ENCODE data around the gene TRRAP.

The TRRAP gene

DNA sequence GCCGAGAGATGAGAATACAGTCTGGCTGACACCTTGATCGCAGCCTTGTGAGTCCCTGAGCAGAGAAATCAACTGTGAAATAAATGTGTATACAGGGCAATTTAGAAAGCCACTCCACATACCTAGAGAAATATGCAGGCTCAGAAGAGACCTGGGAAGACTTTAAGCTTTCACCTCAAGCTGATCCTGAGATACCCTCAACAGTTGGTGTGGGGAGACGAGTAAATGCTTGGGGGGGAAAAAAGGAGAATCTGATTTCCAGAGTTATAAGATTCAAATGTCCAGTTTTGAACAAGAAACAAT is 142.0 kb downstream of the TRRAP start:
- peaks cover 23% of the 10 kb centered on the region for H3K36me3 ChIP-seq (ENCODE audit: low read depth)
- TF ChIP-seq, protein P1, sequence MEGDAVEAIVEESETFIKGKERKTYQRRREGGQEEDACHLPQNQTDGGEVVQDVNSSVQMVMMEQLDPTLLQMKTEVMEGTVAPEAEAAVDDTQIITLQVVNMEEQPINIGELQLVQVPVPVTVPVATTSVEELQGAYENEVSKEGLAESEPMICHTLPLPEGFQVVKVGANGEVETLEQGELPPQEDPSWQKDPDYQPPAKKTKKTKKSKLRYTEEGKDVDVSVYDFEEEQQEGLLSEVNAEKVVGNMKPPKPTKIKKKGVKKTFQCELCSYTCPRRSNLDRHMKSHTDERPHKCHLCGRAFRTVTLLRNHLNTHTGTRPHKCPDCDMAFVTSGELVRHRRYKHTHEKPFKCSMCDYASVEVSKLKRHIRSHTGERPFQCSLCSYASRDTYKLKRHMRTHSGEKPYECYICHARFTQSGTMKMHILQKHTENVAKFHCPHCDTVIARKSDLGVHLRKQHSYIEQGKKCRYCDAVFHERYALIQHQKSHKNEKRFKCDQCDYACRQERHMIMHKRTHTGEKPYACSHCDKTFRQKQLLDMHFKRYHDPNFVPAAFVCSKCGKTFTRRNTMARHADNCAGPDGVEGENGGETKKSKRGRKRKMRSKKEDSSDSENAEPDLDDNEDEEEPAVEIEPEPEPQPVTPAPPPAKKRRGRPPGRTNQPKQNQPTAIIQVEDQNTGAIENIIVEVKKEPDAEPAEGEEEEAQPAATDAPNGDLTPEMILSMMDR (IDR thresholded peaks at IDR 0.05; ENCODE audit: poor library complexity, severe bottlenecking): no peak
- no peak overlapping the region for H3K27ac ChIP-seq (ENCODE audit: poor library complexity, severe bottlenecking)
- no peak for ATAC-seq (ENCODE audit: low read depth)
- H3K27me3 ChIP-seq (ENCODE audit: insufficient read depth, poor library complexity, severe bottlenecking): no peaks in the 10 kb centered on the region
- no peak overlapping the region for H3K4me3 ChIP-seq (ENCODE audit: severe bottlenecking)
- DNase-seq (ENCODE audit: low spot score): no peak
- H3K4me1 ChIP-seq (ENCODE audit: insufficient read depth, poor library complexity, severe bottlenecking): no peaks in the 10 kb centered on the region
- no peaks in the 10 kb centered on the region for H3K9me3 ChIP-seq (ENCODE audit: severe bottlenecking)

DNA sequence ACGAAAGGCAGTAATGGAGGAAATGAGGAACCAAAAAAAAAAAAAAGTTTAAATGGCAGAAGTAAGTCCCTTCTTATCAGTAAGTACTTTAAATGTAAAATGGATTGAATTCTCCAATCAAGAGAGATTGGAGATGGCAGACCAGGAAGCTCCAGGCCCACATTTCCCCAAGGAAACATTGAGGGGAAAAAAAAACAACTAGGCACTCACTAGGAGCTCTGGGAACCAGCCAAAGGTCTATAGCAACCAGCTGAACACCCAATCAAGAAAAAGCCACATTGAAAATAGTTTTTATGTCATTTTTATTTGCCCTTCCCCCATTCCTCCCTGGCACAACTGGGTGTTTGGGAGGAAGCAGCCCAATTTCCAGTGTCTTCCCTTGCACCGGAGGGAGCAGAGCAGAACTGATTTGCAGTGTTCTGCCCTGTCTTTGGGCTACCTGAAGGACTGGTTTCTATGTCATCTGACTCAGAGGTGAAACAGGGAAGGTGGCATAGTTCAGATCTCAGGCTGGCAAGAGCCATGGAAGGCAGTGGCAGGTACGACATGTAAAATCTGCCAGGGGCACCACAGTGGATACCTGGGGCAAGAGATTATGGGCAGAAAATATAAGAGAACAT is 143.7 kb downstream of the TRRAP start:
- TF ChIP-seq, protein P1 (IDR thresholded peaks at IDR 0.05; ENCODE audit: poor library complexity, severe bottlenecking): no peak
- Histone ChIP-seq H3K36me3 (ENCODE audit: low read depth) (peaks cover 18% of the 10 kb centered on the region), H3K27ac (ENCODE audit: poor library complexity, severe bottlenecking) (no peak overlapping the region), H3K9me3 (ENCODE audit: severe bottlenecking) (no peaks in the 10 kb centered on the region), H3K4me3 (ENCODE audit: severe bottlenecking) (no peak overlapping the region), H3K27me3 (ENCODE audit: insufficient read depth, poor library complexity, severe bottlenecking) (no peaks in the 10 kb centered on the region), H3K4me1 (ENCODE audit: insufficient read depth, poor library complexity, severe bottlenecking) (no peaks in the 10 kb centered on the region)
- no peak for ATAC-seq (ENCODE audit: low read depth)
- DNase-seq (ENCODE audit: low spot score): no peak

DNA sequence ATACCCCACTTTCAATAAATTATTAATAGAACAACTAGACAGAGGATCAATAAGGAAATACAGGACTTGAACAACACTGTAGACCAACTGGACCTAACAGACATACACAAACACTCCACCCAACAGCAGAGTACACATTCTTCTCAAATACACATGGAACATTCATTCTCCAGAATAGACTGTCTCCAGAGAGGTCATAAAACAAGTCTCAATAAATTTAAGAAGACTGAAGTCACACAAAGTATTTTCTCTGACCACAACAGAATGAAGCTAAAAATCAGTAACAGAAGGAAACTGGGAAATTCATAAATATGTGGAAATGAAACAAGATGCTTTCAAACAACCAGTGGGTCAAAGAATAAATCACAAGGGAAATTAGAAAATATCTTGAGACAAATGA is 145.7 kb downstream of the TRRAP start:
- Histone ChIP-seq H3K27me3 (ENCODE audit: insufficient read depth, poor library complexity, severe bottlenecking) (no peaks in the 10 kb centered on the region), H3K4me3 (ENCODE audit: severe bottlenecking) (no peak overlapping the region), H3K27ac (ENCODE audit: poor library complexity, severe bottlenecking) (no peak overlapping the region), H3K36me3 (ENCODE audit: low read depth) (peaks cover 15% of the 10 kb centered on the region), H3K4me1 (ENCODE audit: insufficient read depth, poor library complexity, severe bottlenecking) (no peaks in the 10 kb centered on the region), H3K9me3 (ENCODE audit: severe bottlenecking) (no peaks in the 10 kb centered on the region)
- TF ChIP-seq, protein P1 (IDR thresholded peaks at IDR 0.05; ENCODE audit: poor library complexity, severe bottlenecking): no peak
- no peak for ATAC-seq (ENCODE audit: low read depth)
- DNase-seq (ENCODE audit: low spot score): no peak

- DNase-seq (ENCODE audit: low spot score) (no peak), ATAC-seq (ENCODE audit: low read depth) (no peak)
- H3K27ac ChIP-seq (ENCODE audit: poor library complexity, severe bottlenecking): no peak overlapping the region
- peaks cover 36% of the 10 kb centered on the region for H3K36me3 ChIP-seq (ENCODE audit: low read depth)
- TF ChIP-seq, protein P1 (IDR thresholded peaks at IDR 0.05; ENCODE audit: poor library complexity, severe bottlenecking): no peak
- H3K4me1 ChIP-seq (ENCODE audit: insufficient read depth, poor library complexity, severe bottlenecking): no peaks in the 10 kb centered on the region
- no peaks in the 10 kb centered on the region for H3K27me3 ChIP-seq (ENCODE audit: insufficient read depth, poor library complexity, severe bottlenecking)
- H3K4me3 ChIP-seq (ENCODE audit: severe bottlenecking): no peak overlapping the region
- H3K9me3 ChIP-seq (ENCODE audit: severe bottlenecking): no peaks in the 10 kb centered on the region
Measured at GRCh38 chr7:99027241-99027640, 148.9 kb downstream of the TRRAP start.

GRCh38 chr7:99027841-99028240 is 149.5 kb downstream of the TRRAP start:
- DNase-seq (ENCODE audit: low spot score) (no peak), ATAC-seq (ENCODE audit: low read depth) (no peak)
- no peak overlapping the region for H3K27ac ChIP-seq (ENCODE audit: poor library complexity, severe bottlenecking)
- H3K36me3 ChIP-seq (ENCODE audit: low read depth): peaks cover 42% of the 10 kb centered on the region
- H3K27me3 ChIP-seq (ENCODE audit: insufficient read depth, poor library complexity, severe bottlenecking): no peaks in the 10 kb centered on the region
- no peaks in the 10 kb centered on the region for H3K4me1 ChIP-seq (ENCODE audit: insufficient read depth, poor library complexity, severe bottlenecking)
- TF ChIP-seq, protein P1 (IDR thresholded peaks at IDR 0.05; ENCODE audit: poor library complexity, severe bottlenecking): no peak
- H3K9me3 ChIP-seq (ENCODE audit: severe bottlenecking): no peaks in the 10 kb centered on the region
- no peak overlapping the region for H3K4me3 ChIP-seq (ENCODE audit: severe bottlenecking)

Measured in RWPE2 (cell line).